HG02870 (cell line): ENCODE results near the gene SLC4A4.

ENCODE experiments used
- ATAC-seq: cut with Tn5 transposase; IDR thresholded peaks from one replicate; pipeline ENCODE4 v1.9.1; 2021; ENCODE audit warnings: mild to moderate bottlenecking, moderate library complexity; ENCODE audit not compliant: unreplicated experiment

The SLC4A4 gene

DNA sequence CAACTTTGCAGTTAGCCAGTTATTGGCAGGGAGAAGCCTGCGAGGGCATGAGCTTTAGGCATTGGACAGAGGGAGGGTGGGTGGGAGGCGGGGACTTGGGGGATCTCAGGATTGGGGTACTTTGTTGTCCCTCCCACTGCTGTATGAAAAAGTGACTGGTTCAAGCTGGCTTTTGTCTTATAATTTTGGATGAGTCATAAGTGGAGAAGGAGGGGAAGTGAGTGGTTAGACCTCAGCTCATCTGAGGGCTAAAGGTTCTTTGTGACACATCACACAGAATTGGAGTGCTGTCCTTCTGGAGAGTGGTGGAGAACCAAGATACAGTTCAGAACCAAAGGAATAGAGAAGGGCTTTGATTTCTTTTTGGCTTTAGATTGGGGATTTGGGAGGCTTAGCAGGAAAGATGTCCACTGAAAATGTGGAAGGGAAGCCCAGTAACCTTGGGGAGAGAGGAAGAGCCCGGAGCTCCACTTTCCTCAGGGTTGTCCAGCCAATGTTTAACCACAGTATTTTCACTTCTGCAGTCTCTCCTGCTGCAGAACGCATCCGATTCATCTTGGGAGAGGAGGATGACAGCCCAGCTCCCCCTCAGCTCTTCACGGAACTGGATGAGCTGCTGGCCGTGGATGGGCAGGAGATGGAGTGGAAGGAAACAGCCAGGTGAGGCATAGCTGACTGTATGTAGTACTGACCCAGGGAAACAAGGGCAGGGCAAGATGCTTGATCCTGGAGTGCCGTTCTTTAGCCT, at the start of gene SLC4A4:
SLC4A4 (plus strand) TSS at position 175 of the 748 bp plus-strand sequence.
- peak; percentile 100 for ATAC-seq

GRCh38 chr4:71290074-71290473, 48.7 kb upstream of the SLC4A4 start:
- no peak for ATAC-seq

DNA sequence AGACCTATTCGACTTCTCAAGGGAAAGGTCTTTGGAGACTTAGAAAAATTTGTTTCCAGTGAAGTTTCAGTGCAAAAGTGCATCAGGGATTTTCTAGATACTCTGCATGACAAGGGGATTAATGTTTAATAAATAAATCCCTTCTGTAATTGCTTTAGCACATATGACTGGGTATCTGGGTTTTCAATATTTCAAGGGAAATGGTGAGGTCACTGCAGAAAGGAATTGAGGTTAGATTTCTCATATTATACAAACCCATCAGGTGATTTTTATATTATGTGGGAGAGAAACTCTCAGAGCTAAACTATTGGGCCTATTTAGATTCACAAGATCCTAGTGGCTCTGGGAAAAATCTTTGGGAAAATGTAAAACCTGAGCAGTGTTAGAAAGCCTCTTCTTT, 48.3 kb upstream of the SLC4A4 start:
- ATAC-seq, result no peak

- ATAC-seq, result no peak
Measured at GRCh38 chr4:71292228-71292627, 46.6 kb upstream of the SLC4A4 start.

- ATAC-seq, result no peak
Measured at GRCh38 chr4:71293705-71294104, 45.1 kb upstream of the SLC4A4 start.

- ATAC-seq, result no peak
Measured at GRCh38 chr4:71294301-71294700, 44.5 kb upstream of the SLC4A4 start.

- no peak for ATAC-seq
Measured at GRCh38 chr4:71296945-71297344, 41.9 kb upstream of the SLC4A4 start.

GRCh38 chr4:71300362-71300761, 38.5 kb upstream of the SLC4A4 start:
- ATAC-seq, result no peak

GRCh38 chr4:71300964-71301363, 37.9 kb upstream of the SLC4A4 start:
- ATAC-seq, result no peak

DNA sequence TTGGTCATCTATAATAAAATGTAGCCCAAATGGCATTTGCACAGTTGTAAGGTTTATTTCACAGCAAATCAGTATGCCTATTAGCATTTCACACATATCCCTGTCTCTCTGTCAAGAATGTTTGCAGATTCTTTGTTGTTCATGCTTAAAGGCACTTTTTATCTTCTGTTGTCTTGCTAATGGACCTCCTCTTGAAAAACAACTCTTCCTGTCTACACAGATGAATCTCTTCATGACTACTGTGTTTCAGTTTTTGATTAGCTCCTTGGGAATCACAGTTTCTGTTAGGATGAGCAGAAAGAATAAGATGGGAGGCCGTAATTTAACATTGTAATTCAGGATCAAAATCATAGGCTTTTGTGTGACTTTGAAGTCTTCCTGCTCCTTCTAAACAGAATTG, 35.5 kb upstream of the SLC4A4 start:
- no peak for ATAC-seq

GRCh38 chr4:71303850-71304249, 35.0 kb upstream of the SLC4A4 start:
- no peak for ATAC-seq

DNA sequence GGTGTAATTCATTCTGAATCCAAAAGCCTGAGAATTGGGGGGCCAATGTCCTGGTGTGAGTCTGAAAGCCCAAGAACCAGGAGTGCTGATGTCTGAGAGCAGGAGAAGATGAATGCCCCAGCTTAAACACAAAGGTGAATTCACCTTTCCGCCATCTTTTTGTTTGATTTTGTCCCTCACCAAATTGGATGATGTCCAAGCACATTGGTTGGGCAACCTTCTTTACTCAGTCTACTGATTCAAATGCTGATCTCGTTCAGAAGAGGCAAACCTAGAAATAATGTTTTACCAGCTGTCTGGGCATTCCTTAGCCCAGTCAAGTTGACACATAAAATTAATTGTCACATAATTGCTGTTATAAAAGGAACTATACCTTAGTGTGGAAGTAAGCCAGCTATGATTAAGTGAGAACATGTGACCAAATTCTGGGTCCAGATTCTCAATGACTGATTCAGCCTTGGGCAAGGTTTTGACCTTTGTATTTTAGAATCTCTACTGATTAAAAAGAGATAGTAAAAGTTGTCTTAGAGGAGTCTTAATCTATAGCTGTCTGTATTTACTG, 34.5 kb upstream of the SLC4A4 start:
- ATAC-seq, result no peak

DNA sequence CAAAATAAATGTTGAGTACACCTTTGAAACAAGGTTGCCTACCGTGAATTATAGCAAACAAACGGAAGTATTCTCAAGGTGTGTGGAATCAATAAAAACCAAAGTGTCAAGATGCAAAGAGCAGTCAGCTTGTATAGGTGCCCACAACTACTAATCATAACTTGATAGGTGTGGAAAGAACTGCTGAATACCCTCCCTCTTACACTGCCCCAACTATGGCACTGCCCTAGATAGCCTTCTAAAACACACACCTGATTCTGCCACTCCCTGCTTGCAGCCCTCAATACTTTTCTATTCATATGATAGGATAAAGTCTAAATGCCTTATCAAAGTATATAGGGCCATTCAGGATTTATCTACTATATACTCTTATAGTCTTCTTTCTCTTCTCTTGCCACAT, 31.1 kb upstream of the SLC4A4 start:
- no peak for ATAC-seq

DNA sequence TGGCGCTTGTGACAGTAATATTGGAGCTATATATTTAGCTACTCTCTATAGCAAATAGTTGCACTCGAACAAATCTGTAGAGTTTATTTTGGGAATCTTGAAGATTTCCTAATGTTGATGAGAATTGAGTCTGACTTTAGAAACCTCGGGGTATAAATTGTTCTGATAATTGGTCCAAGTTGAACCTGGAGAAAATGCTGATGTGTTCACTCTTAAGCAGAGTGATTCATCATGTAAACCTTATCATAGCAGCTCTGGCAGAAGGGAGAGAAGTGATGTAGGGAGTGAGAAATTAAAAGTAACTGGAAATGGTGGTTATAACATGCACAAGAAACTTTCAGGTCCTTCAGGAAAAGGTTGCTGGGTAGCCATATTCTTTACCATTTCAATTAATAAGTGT, 16.4 kb upstream of the SLC4A4 start:
- no peak for ATAC-seq

- ATAC-seq, result no peak
Measured at GRCh38 chr4:71333368-71333767, 5.5 kb upstream of the SLC4A4 start.

GRCh38 chr4:71333960-71334359, 4.9 kb upstream of the SLC4A4 start:
- no peak for ATAC-seq

DNA sequence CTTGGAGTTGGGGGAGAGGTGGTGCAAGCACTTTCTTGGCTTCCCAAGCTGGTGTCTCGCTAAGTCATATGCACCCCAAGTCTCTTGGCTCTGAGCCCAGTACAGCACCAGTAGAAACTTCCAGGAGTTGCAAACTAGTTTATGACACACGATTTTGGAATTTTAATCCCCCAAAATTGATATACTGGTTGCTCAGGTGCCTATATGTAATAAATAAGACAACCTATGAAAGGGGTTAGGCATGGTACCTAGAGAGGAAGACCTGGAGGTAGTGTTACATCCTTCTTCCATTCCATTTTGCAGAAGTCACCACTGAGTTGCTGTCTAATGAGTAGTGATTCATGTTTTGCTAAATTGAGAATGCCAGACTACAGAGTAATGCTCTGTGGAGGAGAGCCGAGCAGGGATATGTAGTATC, 4.3 kb upstream of the SLC4A4 start:
- ATAC-seq, result no peak

DNA sequence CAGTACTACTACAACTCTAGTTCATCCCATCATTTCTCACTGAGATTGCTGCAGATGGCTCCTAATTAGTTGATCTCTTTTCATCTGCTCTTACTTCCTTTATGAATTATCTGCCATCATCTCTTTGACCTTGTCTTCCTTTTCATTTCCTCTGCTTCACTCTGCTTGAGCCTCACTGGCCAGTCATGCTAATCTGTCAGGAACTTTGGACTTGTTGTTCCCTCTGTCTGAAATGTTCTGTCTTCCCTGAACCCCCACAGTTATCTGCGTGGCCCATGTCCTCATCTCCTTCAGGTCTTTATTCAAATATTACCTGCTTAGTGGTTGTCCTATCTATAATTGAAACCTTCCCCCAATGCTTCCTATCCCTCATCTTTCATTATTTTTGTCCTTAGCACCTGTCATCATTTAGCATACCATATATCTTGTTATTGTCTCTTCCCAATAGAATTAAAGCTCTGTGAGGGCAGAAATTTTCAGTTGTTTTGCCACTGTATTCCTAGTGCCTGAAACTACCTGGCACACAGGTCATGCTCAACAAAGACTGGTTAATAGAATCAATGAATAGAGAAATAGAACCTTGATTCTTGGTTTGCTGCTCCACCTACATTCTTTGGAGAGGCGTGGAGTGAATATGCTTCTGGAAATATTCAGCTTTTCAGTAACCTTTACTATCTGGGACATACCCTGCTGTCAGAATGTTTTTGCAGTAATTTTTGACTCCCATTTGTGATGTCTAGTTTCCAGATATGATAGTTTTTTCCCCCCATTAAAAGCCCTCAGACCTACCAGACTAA, 5.0 kb downstream of the SLC4A4 start:
- ATAC-seq, result no peak

- no peak for ATAC-seq
Measured at GRCh38 chr4:71346710-71347109, 7.9 kb downstream of the SLC4A4 start.

GRCh38 chr4:71348586-71348985, 9.8 kb downstream of the SLC4A4 start:
- ATAC-seq, result no peak

DNA sequence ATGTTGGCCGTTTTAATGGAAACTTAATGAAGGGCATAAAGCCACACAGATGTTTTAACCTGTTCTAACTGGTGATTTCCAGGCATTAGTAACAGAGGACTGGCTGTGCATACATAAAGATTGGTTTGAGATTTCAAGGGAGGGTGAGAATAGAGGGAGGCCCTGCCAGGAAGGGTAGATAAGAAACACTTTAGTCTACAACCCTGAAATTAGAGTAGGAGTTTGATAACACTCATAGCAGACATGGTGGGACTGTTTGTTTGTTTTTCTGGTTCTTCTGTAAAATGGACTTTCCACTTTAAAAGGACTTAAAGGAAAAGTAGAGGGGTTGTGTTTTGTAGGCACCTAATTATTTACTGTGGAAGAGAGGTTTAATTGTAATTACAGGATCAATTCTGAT, 16.2 kb downstream of the SLC4A4 start:
- no peak for ATAC-seq

DNA sequence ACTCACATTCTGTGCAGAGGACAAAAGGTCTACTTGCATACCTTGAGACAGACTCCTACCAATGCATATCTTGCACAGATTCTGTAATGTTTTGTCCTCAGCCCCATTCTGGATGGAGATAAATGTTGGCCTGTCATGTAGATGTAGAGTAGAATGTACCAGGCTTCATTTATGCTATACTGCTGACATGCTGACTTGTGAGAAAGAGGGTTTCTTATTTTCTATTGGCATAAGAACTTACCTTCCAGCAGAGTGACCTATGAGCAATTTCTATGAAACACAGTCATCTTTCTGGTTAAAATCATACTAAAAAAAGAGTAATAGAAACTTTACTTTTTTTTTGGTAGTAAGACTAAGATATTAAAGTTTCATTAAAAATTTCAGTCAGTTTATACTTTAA, 17.2 kb downstream of the SLC4A4 start:
- ATAC-seq, result no peak
